ENCODE results near the gene CDIPT. TPM values are rescaled to one million over a fixed set of nuclear protein-coding genes. Genes with fewer than 3 reads are reported as not detected.
"Not testable (repeated sequence)": the region's sequence is repeated elsewhere in the genome, so short reads cannot be mapped to it uniquely, and the experiment has no call there.

Gene CDIPT
- total RNA-seq, 1 experiment from 2014 or later, result 52.8 TPM

DNA sequence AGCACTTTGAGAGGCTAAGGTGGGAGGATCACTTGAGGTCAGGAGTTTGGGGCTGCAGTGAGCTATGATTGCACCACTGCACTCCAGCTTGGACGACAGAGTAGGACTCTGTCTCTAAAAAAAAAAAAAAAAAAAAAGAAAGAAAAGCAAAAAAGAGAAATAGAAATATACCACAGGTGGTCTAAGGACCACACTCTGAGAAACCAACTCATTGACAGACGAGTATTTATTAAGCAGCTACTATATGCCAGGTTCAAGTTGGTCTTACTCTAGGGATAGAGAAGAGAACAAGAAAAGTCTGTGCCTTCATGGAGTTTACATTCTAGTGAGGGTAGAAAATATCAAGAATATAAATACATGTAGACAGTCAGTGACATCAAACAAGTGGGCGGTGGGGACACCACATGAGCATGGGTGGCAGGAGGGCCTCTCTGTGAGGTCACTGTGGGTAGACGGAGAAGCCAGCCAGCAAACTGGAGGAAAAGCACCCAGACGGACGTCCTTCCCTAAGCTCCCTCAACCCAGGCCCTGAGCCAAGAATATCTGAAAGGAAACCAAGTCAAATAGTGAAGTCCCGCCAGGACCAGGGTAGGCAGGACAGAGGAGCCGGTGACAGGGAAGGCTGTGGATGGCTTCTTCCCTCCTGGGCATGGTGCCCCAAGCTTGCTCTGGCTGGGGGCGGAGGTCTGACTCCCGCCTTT is 4.7 kb downstream of the CDIPT start:
- no peak for DNase-seq (ENCODE audit: low spot score)

DNA sequence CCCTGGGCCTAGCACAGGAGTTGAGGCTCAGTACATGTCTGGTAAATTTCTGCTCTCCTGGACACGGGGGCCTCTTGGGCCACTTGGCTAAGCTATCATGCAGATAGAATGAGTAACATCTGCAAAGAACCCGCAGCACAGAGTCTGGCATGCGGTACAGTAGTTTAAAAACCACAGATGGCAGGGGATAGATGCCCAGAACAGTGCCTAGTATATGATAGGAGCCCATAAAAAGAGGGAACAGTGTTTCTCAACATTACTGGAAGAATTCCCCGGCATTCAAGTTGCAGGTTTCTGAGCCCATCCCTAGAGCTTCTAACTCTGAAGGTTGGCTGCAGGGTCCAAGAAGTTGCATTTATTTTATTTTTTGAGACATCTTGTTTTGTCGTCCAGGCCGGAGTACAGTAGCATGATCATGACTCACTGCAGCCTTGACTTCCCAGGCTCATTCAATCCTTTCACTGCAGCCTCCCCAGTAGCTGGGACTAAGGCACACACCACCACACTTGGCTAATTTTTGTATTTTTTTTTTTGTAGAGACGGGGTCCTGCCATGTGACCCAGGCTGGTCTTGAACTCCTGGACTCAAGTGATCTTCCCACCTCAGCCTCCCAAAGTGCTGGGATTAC is 5.8 kb downstream of the CDIPT start:
- DNase-seq (ENCODE audit: low spot score), result no peak

DNA sequence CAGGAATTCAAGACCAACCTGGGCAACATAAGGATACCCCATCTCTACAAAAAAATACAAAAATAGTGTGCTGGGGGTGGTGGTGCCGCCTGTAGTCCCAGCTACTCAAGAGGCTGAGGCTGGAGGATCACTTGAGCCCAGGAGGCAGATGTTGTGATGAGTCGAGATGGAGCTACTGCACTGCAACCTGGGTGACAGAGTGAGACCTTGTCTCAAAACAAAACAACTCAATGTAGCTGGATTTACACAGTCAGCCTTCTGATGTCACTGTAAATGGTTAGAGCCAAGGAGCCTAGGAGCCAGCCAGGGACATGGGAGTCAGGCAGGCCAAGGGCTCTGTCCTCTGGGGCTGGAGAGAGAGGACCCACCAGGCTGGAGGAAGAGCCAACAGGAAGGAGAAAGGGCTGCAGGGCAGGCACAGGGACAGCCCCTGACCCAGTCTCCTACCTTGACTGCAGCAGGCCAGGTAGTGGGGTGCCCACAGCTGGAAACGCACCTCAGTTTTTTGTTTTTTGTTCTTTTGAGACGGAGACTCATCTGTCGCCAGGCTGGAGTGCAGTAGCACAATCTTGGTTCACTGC is 8.4 kb downstream of the CDIPT start:
- DNase-seq (ENCODE audit: low spot score), result no peak

DNA sequence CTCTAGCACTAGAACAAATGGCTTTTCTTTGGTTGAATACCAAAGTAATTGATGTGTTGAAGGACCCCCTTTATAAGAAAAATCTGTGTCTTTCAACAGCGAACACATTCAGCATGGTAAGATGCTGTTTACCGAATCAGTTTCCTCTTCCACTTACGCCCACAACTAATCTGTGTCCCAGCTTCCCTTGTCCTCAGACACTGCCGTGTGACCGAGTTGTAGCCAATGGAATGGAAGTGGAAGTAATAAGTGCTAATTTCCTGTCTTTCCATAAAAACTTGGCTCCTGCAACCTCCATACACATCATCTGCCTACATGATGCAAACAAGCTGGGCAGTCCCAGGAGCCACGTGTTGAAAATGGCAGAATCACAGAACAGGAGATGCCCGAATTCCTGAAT is 10.4 kb downstream of the CDIPT start:
- no peak for DNase-seq (ENCODE audit: low spot score)

DNA sequence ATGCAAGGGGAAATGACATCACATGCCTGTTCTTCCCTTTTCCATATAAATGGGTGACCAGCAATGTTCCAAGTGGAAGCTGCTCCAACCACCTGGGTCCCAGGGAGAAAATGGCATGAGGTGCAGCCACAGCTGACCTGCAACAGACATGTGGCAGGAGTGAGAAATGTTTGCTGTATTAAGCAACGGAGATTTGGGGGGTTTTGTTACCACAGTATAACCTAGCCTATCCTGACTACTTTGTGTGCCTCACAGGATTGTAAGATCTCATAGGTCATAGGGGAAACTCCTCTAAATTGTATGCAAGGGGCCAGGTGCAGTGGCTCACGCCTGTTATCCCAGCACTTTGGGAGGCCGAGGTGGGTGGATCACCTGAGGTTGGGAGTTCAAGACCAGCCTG is 12.0 kb downstream of the CDIPT start:
- no peak for DNase-seq (ENCODE audit: low spot score)

DNA sequence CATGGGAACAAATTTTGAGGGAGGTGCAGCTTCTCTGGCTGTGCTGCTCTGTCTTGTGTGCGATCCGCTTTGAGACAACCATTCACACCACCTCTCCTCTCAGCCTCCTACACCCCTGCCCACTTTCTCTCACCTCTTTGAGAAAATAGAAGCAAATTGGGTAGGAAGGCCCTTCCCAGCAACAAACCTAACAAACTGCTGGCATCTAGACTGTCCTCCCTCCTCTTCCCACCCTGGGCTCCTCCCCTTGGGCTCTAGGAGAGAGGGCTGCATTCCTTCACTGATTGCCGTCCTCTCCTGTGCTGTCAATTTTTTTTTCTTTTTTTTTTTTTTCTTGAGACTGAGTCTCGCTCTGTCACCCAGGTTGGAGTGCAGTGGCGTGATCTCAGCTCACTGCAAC is 13.5 kb downstream of the CDIPT start:
- no peak for DNase-seq (ENCODE audit: low spot score)

DNA sequence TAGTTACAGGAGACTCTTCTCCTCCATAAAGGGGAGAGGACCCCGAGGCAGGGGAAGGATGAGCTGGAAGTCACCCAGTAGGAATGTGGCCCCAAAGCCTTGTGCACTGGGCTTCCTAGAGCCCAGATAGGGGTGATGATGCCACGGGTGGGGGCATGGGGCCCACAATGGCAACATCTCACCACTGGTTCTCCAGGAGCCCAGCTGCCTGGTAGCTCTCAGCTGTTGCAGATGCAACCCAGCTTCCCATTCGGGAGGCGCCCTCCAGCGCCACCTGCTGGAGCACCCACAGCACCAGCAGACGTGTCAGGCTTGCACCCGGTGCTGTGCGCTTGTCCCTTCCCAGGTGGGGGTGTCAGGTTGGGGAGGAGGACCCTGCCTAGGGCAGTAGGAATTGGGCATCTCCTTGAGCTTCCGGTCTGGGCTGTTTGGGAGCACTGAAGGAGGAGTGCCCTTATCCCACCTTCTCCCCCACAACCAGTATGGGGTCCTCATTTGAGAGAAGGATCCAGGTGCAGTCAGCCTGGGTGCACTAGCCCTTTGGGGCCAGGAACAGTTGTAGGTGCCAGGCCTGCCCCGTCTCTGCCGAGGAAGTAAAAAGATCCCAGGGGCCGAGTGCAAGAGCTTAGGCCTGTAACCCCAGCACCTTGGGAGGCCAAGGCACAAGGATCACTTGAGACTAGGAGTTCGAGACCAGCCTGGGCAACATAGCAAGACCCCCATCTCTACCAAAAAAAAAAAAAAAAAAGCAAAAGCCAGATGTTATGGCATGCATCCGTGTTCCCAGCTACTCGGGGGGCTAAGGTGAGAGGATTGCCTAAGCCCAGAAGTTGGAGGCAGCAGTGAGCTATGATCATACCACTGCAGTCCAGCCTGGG is 14.4 kb downstream of the CDIPT start:
- peak; percentile 29 for DNase-seq (ENCODE audit: low spot score)

DNA sequence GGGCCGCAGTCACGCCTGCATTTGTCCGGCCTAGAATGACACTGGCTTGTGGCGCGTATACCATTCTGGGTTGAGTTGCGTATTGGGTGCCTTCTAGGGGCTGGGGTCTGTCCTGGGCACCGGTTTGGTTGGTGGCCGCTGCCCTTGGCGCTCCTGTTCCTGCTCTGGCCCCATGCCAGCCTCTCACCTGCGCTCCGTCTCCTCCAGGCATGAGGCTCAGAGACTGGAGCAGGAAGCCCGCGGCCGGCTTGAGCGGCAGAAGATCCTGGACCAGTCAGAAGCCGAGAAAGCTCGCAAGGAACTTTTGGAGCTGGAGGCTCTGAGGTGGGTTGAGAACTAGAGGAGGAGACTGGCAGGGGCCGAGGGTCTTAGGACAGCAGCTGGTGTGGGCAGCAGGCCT is 17.4 kb downstream of the CDIPT start:
- no peak for DNase-seq (ENCODE audit: low spot score)

DNA sequence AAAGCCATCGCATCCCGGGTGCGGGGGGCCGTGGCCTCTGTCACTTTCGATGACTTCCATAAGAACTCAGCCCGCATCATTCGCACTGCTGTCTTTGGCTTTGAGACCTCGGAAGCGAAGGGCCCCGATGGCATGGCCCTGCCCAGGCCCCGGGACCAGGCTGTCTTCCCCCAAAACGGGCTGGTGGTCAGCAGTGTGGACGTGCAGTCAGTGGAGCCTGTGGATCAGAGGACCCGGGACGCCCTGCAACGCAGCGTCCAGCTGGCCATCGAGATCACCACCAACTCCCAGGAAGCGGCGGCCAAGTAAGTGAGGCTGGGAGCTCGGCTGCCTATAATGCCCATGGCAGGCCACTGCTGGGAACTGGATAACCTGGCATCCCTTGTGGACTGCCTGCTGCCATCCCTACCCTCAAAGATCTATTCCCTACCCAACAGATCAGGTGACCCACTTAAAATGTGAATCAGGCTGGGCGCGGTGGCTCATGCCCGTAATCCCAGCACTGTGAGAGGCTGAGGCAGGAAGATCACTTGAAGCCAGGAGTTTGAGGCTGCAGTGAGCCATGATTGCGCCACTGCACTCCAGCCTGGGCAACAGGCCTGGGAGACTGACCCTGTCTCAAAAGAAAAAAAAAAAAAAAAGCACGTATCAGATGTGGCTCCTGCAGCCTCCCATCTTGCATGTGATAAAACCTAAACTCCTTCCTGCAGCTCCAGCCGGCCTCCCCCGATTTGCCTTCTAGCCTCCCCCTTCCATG is 18.3 kb downstream of the CDIPT start:
- DNase-seq (ENCODE audit: low spot score), result no peak

DNA sequence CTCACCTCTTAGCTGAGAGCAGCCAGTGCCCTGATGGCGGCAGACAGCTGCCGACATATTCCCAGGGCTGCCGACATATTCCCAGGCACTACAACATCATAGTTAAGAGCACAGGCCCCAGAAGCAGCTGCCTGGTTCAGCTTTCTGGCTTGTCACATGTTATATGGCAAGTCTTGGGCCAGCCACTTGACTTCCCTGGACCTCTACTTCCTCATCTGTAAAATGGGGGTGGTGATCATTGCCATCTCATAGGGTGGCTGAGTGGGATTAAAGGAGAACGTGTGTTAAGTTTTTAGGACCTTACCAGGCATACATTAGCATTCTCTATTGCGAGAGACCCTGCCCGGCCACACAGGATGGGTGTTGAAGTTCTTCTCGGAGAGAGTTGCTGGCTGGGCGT is 19.1 kb downstream of the CDIPT start:
- no peak for DNase-seq (ENCODE audit: low spot score)

DNA sequence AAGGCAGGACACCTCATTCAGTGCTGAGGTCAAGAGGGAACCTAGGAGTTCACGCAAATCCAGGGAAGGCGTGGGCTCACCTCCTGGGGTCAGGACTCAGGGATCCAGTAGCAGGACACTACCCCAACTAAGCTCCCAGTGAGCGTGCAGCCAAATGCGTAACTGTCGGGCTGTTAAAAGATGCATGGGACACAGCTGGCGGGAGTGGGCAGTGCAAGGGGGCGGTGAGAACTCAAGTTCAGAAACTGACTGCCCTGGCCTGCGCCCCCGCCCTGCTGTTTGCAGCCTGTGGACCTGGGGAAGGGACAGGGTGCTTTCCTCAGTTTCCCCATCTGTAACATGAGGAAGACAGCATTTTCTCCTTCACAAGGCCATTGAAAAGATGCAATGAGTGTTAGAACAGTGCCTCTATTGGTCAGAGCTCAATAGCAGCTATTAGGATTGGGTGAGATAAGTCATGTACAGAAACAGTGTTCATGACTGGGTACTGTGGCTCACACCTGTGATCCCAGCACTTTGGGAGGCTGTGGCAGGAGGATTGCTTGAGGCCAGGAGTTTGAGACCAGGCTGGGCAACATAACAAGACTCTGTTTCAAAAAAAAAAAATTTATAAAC is 20.2 kb downstream of the CDIPT start:
- no peak for DNase-seq (ENCODE audit: low spot score)

DNA sequence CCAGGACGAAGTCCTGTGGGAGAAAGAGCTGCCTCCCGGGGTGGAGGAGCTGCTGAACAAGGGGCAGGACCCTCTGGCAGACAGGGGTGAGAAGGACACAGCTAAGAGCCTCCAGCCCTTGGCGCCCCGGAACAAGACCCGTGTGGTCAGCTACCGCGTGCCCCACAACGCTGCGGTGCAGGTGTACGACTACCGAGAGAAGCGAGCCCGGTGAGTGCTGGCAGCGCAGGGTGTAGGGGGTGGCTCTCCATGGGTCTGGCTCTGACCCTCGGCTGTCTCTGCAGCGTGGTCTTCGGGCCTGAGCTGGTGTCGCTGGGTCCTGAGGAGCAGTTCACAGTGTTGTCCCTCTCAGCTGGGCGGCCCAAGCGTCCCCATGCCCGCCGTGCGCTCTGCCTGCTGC is 21.4 kb downstream of the CDIPT start:
- DNase-seq (ENCODE audit: low spot score), result no peak

DNA sequence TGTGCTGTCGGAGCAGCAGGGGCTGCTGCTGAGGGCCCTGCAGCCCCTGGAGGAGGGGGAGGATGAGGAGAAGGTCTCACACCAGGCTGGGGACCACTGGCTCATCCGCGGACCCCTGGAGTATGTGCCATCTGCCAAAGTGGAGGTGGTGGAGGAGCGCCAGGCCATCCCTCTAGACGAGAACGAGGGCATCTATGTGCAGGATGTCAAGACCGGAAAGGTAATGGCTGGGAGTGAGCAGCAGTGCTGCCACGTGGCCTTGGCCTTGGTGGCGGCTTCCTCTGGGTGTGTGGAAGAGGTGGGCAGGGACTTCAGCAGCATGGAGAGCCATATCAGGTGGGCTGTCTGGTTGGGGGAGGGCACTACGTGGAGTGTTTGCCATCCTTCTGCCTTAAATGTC is 22.8 kb downstream of the CDIPT start:
- no peak for DNase-seq (ENCODE audit: low spot score)

DNA sequence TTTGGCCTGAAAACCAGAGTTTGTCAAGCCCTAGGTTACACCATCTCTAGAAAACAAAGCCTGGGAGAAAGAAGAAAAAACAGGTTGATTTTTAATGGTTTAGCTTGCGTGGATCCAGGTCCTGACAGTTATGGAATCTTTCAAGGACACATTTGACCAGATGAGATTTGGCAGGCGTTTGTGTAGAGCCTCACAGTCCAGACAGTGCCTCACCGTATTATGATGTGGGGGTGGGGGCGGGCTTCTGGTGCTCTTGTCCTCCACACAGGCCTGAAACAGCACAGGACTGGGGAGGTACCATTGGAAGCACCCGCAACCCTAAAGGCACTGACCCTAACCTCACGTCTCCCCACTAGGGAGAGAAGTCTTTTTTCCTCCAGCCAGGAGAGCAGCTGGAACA is 23.2 kb downstream of the CDIPT start:
- DNase-seq (ENCODE audit: low spot score), result no peak

DNA sequence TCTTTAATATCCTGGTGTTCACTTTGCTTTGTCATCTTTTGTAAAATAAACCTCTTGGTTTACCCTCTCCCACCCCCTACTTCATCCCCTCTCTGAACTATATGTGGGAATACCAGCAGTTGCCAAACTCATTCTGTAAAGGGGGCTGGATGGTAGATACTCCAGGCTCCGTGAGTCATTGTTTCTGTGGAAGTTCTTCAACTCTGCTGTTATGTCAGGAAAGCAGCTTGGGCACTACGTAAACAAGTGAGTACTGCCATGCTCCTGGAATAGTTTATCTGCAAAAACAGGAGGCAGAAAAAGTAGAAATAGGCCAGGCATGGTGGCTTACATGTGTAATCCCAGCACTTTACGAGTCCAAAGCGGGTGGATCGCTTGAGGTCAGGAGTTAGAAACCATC is 25.2 kb downstream of the CDIPT start:
- DNase-seq (ENCODE audit: low spot score), result no peak

DNA sequence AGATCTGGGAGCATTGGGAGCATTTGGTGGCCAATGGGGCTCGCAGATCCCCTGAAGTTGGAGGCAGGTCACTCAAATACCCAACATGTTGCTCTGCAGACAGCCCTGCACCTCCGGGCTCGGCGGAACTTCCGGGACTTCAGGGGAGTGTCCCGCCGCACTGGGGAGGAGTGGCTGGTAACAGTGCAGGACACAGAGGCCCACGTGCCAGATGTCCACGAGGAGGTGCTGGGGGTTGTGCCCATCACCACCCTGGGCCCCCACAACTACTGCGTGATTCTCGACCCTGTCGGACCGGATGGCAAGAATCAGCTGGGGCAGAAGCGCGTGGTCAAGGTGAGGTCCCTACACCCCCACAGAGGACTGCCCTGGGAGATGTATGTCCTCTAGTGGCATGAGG is 26.4 kb downstream of the CDIPT start:
- DNase-seq (ENCODE audit: low spot score), result no peak

DNA sequence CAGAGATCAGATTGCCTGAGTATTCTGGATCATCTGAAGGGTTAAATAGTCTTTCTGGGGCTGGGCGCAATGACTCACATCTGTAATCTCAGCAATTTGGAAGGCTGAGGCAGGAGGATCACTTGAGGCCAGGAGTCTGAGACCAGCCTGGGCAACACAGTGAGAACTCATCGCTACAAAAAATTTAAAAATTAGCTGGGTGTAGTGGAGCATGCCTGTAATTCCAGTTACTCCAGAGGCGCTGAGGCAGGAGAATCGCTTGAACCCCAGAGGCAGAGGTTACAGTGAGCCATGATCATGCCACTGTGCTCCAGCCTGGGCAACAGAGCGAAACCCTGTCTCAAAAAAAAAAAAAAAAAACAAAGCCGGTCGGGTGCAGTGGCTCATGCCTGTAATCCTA is 27.1 kb downstream of the CDIPT start:
- no peak for DNase-seq (ENCODE audit: low spot score)

DNA sequence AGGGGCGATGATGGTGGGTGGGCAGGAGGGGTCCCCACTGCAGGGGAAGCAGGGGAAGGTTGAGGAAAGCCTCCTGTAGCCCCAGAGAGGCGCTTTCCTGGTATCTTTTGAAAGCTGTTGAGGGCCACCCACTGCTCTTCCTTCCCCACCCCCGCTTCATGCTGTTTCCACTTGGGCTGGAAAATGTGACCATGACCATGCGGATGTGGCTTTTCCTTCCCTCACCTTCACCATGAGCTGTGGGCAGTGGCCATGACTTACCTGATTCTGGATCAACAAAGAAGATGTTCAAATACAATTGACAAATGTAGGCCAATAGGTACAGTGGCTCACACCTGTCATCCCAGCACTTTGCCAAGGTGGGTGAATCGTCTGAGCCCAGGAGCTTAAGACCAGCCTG is 28.9 kb downstream of the CDIPT start:
- DNase-seq (ENCODE audit: low spot score), result no peak

DNA sequence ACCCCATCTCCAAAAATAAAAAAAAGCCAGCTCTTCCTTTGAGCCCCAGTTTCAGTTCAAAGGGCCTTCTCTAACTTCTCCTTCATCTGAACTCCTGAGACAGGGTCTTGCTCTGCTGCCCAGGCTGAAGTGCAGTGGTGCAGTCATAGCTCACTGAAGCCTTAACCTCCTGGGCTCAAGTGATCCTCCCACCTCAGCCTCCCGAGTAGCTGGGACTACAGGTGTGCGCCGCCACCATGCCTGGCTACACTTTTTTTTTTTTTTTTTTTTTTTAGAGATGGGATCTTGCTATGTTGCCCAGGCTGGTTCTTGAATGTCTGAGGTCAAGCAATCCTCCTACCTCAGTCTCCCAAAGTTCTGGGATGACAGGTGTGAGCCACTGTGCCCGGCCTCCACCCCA is 29.8 kb downstream of the CDIPT start:
- not testable (repeated sequence) for DNase-seq (ENCODE audit: low spot score)

DNA sequence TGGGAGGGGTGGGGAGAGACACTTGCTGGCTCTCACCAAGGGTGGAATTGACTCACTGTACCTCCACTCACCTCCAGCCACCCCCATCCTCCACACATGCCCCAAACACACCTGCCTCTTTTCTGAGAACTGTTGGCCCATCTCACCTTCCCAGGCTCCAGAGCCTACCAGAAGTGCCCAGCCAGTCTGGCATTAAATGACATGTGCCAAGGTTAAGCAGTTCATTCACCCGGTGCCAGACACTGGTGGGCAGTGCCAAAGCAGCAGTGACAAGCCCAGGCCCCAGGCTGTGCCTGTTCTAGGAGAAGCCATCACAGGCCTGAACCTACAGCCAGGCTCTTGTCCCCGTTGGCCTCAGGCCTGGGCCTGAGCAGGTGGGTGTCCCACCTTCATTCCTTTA is 31.5 kb downstream of the CDIPT start:
- no peak for DNase-seq (ENCODE audit: low spot score)

DNA sequence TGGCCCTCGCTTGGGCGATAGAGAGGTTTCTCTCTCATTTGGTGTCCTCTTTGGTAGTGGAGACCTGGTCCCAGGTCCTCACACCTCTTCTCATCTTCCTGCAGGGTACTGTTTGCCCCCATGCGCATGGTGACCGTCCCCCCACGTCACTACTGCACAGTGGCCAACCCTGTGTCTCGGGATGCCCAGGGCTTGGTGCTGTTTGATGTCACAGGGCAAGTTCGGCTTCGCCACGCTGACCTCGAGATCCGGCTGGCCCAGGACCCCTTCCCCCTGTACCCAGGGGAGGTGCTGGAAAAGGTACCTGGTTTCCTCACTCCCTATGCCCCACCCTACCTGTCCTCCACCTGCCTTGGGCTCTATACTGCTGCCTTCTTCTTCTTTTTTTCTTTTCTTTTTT is 32.3 kb downstream of the CDIPT start:
- no peak for DNase-seq (ENCODE audit: low spot score)

DNA sequence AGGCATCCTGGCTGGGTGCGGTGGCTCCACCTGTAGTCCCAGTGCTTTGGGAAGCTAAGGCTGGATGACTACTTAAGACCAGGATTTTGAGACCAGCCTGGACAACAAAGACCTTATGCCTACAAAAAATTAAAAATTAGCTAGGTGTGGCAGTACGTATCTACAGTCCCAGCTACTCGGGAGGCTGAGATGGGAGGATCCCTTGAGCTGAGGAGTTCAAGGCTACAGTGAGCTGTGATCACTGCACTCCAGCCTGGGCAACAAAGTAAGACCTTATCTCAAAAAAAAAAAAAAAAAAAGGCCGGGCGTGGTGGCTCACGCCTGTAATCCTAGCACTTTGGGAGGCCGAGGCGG is 36.7 kb downstream of the CDIPT start:
- DNase-seq (ENCODE audit: low spot score), result no peak
